ENCODE data around the gene LARP4B.
"Not testable (repeated sequence)": the region's sequence is repeated elsewhere in the genome, so short reads cannot be mapped to it uniquely, and the experiment has no call there.

Gene LARP4B

DNA sequence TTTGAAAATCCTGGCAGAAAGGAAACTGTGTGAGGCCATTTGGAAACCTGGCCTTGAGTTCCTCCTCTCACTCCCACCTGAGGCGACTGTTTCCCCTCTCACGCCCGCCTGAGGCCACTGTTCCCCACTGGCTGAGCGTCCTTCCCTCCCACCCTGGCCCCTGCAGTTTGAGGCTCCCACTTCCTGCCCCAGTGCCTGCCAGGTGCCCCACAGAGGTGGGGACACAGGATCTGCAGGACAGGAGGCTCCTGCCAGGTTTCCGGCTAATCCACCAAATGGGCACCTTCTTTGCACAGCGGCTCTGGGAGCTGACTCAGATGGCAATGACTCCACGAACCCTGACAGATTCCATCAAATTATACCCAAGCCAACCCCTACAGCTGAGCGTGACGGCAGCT is 24.3 kb upstream of the LARP4B start:
- no peak for FAIRE-seq

DNA sequence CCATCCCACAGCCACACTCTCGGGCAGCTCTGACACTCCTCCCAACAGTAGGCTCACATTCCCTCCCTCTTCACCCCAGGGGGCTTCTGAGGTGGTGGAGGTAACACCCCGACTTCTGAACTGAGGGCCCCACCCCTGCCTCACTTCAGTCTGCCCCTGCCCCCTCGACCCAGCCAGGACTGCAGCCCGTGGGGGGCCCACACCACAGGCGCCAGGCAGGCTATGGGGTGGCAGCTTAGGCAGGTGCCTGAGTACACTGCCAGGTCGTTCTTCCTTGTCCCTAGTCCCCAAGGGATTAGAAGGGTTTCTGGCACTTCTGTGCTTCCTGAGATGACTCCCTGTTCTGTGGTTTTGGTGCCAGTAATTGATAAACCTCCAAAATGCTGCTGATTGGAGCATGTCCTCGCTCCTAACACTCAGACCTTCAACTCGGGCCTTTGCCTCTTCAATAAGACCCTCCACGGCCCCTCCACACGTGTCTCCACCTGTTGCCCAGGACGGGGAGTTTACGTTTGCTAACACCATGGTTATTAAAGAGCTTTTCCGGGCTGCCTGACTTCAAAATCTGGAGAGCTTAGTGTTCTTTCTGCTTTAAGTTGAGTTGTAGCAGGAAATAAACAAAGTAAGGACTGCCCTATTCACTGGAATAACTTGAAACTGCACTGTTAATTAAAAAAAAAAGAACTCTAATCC is 23.8 kb upstream of the LARP4B start:
- no peak for FAIRE-seq

DNA sequence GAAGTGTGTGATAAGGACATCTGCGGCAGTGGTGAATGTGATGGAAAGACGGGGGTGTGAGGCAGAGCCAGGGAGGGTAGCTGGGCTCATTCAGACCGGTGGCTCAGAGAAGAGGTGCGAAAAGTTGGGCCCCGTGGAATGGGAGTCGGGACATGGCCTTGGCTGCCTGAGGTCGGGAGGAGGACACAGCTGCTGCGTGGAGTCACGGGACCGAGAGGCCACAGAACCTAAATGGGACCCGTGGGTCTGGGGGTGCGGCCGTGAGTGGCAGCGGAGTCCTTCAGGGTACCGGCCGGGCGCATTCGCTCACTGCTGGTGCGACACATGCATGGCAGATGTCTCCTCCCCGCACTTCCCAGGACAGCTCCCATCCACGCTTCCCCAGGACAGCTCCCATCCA is 22.9 kb upstream of the LARP4B start:
- no peak for FAIRE-seq

DNA sequence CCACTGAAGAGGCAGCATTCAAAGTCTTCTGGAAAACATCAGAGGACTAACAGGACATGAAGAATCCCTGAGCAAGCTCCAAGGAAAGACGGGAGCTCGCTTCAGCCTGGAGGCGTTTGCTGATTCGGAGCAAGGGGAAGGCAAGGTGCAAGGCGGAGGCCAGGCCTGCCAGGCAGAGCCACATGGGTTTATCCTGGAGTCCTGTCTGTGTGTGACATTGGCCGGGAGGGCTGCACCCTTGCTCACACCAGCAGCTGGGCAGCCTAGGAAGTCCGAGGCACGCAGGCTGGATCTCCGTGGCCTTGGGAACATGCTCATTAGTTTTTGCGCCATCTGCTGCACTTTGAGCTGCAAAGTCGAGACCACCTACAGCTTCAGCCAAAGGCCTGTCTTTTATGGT is 22.3 kb upstream of the LARP4B start:
- FAIRE-seq: no peak

DNA sequence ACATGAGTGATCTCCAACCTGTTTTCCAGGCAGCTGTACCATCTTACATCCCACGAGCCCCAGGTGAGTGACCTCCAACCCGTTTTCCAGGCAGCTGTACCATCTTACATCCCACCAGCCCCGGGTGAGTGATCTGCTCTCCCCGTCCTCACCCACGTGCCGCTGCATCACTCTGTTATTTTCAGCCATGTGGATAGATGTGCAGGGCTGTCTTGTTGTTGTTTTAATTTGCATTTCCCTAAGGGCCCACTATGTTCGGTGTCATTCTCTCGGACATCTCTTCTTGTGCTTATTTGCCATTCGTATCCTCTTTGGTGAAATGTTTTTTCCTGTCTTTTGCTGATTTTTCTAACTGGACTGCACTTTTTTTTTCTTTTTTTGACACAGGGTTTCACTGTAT is 17.9 kb upstream of the LARP4B start:
- no peak for FAIRE-seq

DNA sequence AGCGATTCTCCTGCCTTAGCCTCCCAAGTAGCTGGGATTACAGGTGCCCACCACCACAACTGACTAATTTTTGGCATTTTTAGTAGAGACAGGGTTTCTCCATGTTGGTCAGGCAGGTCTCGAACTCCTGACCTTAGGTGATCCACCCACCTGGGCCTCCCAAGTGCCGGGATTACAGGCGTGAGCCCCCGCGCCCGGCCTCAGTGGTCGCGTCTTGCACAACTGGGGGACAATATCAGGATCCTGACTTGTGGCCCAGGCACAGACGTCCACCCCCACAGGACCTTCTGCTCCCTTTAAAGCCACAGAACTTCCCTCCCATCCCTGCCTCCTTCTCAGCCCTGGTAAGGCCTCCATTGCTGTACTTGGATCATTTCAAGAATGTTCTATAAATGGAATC is 16.8 kb upstream of the LARP4B start:
- FAIRE-seq: no peak

DNA sequence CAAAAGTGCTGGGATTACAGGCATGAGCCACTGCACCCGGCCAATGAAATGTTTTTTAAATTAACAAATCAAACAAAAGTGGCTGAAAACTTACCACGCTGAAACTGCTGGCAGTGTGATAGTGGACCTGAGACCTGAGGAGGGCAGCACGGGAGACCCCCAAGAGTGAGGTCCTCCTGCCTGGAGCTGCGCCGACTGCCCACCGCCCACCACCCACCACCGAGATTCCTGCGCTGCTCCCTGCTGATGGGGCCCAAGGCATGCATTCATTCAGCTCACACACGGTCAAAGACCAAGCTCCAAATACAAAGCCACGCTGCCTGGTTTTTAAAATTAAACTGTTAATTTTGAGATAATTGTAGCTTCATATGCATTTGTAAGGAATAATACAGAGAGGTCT is 16.4 kb upstream of the LARP4B start:
- FAIRE-seq: no peak

DNA sequence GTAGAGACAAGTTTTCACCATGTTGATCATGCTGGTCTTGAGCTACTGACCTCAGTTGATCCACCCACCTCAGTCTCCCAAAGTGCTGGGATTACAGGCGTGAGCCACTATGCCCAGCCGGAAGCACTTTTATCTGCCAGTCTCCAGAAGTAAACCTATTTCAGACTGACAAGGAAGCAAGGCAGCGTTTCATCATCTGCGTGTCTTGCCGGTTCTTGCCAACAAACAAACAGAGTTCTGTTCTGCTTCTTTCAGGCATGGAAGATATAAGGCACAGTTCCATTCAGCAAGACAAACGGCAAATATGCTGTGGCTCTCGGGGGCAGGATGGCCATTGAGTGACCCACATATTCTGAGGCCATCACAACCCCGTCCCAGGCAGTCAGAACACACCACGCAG is 15.5 kb upstream of the LARP4B start:
- FAIRE-seq: no peak

DNA sequence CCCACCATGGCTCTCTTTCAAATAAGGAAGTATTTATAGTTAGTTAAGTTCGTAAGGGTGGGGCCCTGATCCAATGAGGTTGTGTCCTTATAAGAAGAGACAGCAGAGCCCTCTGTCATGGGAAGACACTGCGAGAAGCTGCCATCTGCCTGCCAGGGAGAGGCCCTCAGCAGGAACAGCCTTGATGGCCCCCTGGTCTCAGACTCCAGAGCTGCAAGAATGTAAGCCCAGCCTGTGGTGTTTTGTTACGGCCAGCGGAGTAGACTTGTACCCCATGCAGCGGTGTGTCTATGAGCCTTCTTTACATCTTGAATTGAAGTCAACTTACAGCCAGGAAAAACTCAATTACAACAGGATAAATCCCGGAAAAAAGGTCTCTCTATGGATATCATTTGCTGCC is 14.3 kb upstream of the LARP4B start:
- no peak for FAIRE-seq

DNA sequence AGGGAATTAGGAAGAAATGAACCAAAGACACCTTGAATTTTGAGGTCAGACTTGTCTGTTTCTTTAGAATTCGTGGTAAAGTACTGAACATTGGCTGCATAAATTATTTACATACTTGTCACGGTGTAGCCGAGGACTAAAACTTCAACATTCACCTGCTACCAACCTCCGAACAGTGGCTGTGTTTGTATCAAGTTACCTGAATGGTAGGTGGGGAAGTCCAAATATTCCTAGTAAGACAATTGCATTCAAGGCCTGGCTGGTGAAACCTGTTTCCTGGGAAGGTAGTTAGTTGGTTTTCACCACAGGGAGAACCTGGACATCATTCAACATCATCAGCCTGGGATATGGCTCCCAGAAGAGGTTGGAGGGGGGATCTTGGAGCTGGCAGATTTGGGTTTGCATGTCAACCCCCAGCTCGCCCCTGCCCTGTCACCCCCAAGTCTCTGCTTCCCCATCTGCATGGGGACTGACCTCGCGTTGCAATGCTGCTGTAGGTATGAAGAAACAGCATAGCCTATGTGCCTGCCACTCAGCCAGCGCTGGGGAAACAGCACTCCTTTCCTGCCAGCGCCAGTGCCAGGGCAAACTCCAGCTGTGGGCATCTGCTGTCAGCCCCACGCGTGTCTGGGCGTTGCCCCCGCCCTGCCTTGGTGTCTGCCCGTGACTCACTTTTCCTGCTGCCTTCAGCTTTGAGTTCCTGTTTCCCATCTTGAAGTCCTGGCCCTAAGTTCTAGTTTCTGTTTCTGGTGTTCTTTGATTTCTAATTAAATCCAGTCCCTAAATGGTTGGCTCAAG is 12.7 kb upstream of the LARP4B start:
- FAIRE-seq: no peak

DNA sequence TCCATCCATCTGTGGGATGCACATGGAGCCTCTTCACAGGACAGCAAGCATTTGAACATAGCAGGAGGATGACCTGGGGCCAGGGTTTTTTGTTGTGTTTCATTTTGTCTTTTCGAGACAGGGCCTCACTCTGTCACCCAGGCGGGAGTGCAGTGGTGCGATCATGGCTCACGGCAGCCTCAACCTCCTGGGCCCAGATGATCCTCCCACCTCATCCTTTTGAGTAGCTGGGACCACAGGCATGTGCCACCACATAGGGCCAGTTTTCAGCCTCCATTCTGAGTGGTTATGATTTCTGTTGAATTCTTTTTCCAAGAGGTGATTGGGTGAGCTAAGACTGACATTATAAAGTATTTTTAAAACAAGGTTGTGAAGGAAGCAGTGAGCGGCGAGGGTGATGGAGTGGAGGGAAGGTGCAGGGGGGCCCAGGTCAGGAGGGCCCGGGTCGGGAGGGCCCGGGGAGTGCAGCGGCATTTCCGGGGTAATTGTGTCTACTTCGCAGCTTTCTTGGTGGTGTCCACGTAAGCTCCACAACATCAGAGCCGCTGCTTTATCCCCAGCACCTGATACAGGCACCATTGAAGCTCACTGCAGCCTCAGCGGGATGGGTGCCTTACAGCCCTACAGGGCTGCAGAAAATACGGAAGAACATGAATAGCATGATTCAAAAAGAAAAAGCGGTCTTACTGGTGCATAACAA is 12.0 kb upstream of the LARP4B start:
- FAIRE-seq: no peak

DNA sequence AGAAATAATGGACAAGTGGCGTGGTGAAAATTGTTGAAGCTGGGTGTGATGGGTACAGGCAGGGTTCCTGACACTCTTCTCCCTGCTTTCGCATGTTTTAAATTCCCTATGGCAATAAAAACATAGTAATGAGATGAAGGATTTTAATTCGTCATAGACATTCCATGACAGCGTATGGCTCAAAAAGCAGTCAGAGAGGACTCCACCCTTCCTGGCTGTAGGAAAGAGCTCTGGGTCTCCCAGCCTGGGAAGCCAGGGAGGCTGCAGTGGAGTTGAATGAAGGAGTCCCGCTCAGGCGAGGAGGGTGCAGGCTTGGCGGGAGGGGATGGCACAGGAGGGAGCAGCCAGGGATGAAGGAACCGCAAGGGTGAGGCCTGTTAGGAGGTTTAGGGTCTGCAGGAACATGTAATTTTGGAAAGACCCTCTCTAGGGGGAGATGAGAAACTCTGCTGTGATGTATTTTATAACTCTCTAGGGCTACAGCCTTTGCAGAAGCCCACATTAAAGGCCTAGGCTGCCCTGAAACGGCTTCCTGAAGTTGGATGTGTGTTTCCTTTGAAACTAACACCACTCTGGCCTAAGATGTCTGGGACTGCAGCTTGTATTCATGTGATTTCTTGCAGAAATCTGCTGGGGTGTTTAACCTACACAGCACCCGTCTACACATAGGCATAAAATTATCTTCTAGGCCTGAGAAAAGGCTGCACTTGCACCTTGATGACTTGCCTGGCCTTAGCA is 7.6 kb upstream of the LARP4B start:
- no peak for FAIRE-seq

DNA sequence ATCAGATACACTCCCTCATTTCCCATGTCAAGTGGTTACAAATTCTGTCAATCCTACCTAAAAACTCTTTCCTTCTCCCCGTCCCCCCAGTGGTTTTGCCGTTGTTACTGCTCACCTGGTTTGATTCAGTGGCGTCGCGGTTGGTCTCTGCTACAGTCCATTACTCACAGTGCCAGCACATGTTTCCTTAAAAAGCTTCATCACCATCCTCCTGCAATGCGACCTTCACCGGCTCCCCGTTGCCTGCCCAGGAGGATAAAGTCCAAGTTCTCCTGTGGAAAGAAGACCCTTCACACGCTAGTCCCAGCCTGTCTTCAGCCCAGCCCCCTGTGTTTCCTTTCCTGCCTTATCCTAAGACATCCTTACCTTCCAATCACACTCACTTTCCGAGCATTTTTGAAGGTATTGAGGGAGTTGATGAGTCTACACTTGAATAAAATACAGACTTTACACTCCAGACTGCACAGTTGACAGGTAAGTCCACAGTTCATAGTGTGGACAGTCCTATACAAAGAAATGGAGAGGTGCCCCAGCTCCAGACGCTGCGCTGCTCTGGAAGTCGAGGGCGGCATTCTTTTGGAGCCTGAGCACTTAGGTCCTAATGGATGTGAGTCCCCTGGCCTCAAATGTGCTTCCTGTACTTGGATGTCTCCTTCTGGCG is 3.4 kb upstream of the LARP4B start:
- no peak for FAIRE-seq

DNA sequence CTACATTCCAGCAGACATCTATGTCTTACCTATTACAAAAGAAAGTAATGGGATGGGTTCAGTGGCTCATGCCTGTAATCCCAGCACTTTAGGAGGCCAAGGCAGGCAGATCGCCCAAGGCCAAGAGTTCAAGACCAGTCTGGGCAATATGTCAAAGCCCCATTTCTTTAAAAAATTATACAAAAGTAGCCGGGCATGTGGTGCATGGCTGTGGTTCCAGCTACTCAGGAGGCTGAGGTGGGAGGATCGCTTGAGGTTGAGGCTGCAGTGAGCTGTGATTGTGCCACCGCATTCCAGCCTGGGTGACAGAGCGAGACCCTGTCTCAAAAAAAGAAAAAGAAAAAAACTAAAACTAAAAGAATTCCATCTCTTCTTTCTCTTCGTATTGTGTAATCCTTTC is 2.7 kb upstream of the LARP4B start:
- FAIRE-seq: not testable (repeated sequence)

DNA sequence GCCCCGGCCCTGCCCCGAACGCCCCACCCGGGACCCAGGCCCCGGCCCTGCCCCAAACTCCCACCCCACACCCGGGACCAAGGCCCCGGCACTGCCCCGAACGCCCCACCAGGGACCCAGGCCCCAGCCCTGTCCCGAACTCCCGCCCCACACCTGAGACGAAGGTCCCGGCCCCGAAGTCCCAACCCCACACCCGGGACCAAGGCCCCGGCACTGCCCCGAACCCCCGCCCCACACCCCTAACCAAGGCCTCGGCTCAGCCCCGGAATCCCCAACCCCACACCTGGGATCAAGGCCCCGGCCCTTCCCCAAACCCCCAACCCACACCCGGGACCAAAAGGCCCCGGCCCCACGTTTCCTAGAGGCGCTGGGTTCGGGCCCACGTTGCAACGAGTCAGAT is 1.1 kb upstream of the LARP4B start:
- no peak for FAIRE-seq

DNA sequence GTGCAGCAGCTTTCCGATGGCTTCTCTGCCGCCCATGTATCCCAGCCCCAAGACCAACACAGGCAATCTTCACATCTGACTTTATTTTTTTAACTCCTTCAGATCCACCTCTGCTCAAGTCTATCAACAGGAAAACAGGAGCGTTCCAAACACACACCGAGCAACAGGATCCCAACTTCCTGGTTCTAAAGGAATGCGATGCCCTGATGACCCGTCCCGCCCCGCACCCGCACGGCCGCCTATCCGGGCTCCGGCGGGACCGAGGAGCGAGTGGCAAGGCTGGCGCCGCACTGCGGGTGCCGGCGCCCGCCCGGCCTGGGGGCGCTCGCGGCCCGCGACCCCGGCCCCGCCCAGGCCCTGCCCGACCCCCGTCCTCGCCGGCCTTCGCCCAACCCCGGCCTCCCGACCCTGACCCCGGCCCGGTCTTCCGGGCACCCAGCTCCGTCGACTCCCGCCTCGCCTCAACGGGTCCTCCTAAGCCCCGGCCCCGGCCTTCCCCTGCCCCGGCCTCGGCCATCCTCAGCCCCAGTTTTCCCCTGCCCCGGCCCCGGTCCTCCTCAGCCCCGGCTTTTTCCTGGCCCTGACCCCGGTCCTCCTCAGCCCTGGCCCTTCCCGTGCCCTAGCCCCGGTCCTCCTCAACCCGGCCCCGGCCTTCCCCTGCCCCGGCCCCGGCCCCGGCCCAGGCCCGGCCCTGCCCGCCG is 730 bp downstream of the LARP4B start:
- FAIRE-seq: no peak

DNA sequence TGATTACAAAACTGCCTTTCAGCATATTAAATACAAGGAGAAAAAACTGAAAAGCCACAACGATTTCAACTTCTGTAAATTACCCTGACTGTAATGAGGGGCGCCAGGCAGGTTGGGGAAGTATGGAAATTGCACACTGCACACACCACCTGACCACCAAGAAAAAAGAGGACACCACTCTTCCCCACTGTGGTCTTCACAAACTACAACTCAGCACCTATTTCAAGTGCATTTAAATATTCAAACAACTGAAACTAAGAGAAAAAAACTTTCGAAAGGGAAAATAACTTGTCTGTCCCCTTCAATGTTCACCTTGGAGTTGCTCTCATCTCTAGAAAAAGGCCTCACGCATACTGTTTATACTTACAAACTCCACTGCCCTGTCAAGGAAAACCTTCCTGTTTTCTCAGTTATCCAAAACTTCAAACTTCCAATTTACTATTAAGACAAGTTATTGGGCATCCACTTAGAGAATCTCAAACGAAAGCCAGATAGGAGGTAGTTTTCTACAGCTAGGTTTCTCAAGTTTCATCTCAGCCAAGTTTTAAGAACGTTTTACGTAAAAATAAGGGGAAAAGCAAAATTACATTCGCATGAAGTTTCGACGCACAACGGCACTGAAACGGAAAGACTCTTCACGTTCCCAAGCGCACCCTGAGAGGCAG is 1.4 kb downstream of the LARP4B start:
- no peak for FAIRE-seq

DNA sequence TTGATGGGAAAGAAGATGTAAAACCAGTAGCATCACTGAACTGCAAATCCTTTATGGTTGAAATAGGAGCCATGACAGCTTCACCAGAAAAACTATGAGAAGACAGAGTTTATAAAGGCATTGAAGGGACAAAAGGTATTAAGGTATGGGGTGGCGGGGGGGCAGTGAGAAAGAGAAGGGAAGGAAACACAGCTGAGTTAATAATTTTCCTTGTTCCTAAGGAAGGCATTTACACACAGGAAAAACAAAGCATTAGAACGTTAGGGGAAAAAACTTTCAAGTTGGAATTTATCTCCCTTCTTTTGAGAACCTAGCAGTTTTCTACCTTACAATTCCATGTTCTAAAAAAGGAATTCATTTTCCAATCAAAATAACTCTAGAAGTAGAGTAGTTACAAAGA is 4.4 kb downstream of the LARP4B start:
- FAIRE-seq: no peak

DNA sequence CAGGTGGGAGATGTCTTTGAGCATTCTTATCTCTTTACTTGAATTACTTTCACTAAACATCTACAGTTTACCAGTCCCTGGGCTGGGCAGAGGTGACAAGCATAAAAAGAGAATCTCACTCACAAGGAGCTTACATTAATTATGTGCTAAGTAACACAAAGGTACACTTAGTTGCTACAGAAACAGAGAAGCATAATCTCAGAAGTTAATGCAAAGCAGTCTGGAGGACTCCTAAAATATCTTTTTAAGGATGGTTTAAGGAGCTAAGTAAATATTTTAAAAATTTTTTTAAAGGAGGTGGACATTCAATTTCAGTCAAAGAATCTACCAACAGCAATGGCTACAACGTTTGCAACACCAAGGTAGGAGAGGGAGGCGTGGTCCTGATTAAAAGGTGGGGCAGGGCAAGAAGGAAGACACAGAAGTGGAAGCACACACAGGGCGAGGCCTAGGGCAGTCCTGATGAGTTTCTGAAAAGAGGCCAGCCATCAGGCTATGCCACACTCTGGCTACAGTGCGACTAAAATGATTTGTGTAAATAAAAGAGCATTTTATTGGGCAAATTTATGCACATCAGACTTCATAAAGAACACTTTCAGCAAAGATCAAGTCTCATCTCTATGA is 5.3 kb downstream of the LARP4B start:
- FAIRE-seq: no peak

DNA sequence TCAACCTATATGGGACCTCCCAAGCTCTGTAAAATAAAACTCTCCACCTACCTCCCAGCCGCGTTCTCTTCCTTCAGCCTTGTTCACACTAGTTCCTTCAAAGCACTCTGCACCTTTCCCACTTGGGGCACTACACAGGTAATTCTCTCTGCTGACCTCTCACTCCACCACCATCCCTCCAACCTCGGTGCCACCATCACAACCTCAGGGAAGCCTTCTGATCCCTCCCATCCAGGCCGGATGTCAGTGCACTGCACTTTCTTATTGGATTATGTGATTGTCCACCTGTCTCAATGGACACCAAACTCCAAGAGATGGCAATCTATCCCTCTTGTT is 7.0 kb downstream of the LARP4B start:
- FAIRE-seq: no peak

DNA sequence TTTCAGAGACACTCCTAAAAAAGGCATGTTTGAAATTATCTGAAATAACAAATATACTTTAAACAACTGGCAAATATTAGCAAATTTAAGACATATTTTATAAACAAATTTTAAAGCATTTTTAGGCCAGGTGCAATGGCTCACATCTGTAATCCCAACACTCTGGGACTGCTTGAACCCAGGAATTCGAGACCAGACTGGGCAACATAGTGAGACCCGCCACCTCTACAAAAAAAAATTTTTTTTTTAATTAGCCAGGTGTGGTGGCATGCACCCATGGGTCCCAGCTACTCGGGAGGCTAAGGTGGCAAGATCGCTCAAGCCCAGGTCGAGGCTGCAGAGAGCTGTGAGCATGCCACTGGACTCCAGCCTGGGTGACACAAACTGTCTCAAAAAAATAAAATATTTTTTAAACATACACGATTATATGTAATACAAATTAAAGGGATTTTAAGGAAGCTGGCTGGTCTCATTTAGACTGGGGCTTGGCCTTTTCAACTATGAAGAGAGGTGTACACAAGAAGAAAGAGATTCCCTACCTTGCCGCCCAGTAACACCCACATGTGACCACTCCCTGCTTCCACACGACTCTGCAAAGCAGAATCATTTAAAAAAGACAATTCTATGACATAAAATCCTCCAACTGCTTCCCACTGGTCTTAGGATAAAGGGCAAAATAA is 7.5 kb downstream of the LARP4B start:
- no peak for FAIRE-seq

All from G401.6 (cell line).